WTC11 (cell line): ENCODE data around the gene ZIC2. TPM values are rescaled to one million over a fixed set of nuclear protein-coding genes. Genes with fewer than 3 reads are reported as not detected.
"Not testable (repeated sequence)": the region's sequence is repeated elsewhere in the genome, so short reads cannot be mapped to it uniquely, and the experiment has no call there.

Experiments
- ATAC-seq: fragments of 200-7000 bp; cut with Tn5 transposase; 2 replicates; pipeline ENCODE4 v1.10.0; 2021; ENCODE audit warnings: mild to moderate bottlenecking, moderate library complexity
- CTCF ChIA-PET: fragments of 300-600 bp; sonication (Branson Sonifier 250); formaldehyde crosslinking; loops from one replicate; lab custom pipeline; 2021; ENCODE audit warnings: antibody characterized with exemption; lab: Charles Lee
- POLR2A ChIA-PET: fragments of 350-600 bp; sonication (Branson Sonifier 250); formaldehyde crosslinking; loops from one replicate; lab custom pipeline; 2021; ENCODE audit warnings: antibody characterized with exemption; lab: Charles Lee
- DNase-seq: peaks from one replicate; pipeline ENCODE4 v3.0.0; 2021; ENCODE audit warnings: low spot score
- H3K27ac Mint-ChIP-seq: 2 replicates; pipeline ENCODE4 v1.8.0; 2021; ENCODE audit warnings: mixed read lengths
- H3K27me3 Mint-ChIP-seq: 2 replicates; pipeline ENCODE4 v1.8.0; 2021; ENCODE audit warnings: low read depth, mild to moderate bottlenecking, moderate library complexity, mixed read lengths
- H3K36me3 Mint-ChIP-seq: 2 replicates; pipeline ENCODE4 v1.8.0; 2021; ENCODE audit warnings: mixed read lengths
- H3K4me1 Mint-ChIP-seq: 2 replicates; pipeline ENCODE4 v1.8.0; 2022; ENCODE audit warnings: mixed read lengths
- H3K4me3 Mint-ChIP-seq: 2 replicates; pipeline ENCODE4 v1.8.0; 2021; ENCODE audit warnings: mild to moderate bottlenecking, moderate library complexity, mixed read lengths
- H3K9me3 Mint-ChIP-seq: 2 replicates; pipeline ENCODE4 v1.8.0; 2021; ENCODE audit warnings: mixed read lengths
- CDX4 ChIP-seq: fragments of 250-450 bp; sonication (Bioruptor Pico); IDR thresholded peaks from 2 replicates; pipeline ENCODE4 v1.9.0; 2021; ENCODE audit warnings: moderate library complexity, mild to moderate bottlenecking, inconsistent platforms, borderline replicate concordance
- E2F1 ChIP-seq: sonication (generic); formaldehyde crosslinking; IDR thresholded peaks from 2 replicates; pipeline ENCODE4 v1.8.0; 2022; ENCODE audit warnings: mild to moderate bottlenecking, missing genetic modification reagents
- EMX1 ChIP-seq: fragments of 250-450 bp; sonication (Bioruptor Pico); IDR thresholded peaks from 2 replicates; pipeline ENCODE4 v1.8.0; 2021; ENCODE audit warnings: mild to moderate bottlenecking
- IRF1 ChIP-seq: sonication (generic); formaldehyde crosslinking; IDR thresholded peaks from 2 replicates; pipeline ENCODE4 v1.8.0; 2023; ENCODE audit warnings: missing genetic modification reagents
- KAT7 ChIP-seq: sonication (generic); formaldehyde crosslinking; IDR thresholded peaks from 2 replicates; pipeline ENCODE4 v1.8.1; 2023; ENCODE audit warnings: missing genetic modification reagents, mild to moderate bottlenecking, borderline replicate concordance
- MYBL2 ChIP-seq: sonication (generic); formaldehyde crosslinking; IDR thresholded peaks from 2 replicates; pipeline ENCODE4 v1.8.1; 2023; ENCODE audit warnings: mild to moderate bottlenecking, moderate library complexity, missing genetic modification reagents
- RORB ChIP-seq: fragments of 250-450 bp; sonication (Bioruptor Pico); IDR thresholded peaks from 2 replicates; pipeline ENCODE4 v1.9.0; 2021; ENCODE audit warnings: mild to moderate bottlenecking
- ZNF121 ChIP-seq: sonication (generic); formaldehyde crosslinking; IDR thresholded peaks from 2 replicates; pipeline ENCODE4 v1.8.0; 2023; ENCODE audit warnings: missing genetic modification reagents
- ZNF232 ChIP-seq: sonication (generic); formaldehyde crosslinking; IDR thresholded peaks from 2 replicates; pipeline ENCODE4 v1.8.0; 2022; ENCODE audit warnings: mild to moderate bottlenecking, missing genetic modification reagents
- ZNF532 ChIP-seq: fragments of 250-450 bp; sonication (Bioruptor Pico); IDR thresholded peaks from 2 replicates; pipeline ENCODE4 v1.9.0; 2021; ENCODE audit warnings: mild to moderate bottlenecking, borderline replicate concordance
- total RNA-seq: library from RNA; stranded (reverse); gene quantifications from 3 replicates; pipeline ENCODE4 v1.2.3, GENCODE V29; 2021
- TF ChIP-seq, protein P1 (sequence below): sonication (generic); formaldehyde crosslinking; IDR thresholded peaks from 2 replicates; pipeline ENCODE4 v1.8.0; 2023; ENCODE audit warnings: mild to moderate bottlenecking, missing genetic modification reagents
- TF ChIP-seq, protein P2 (sequence below): sonication (generic); formaldehyde crosslinking; IDR thresholded peaks from 2 replicates; pipeline ENCODE4 v1.8.1; 2023; ENCODE audit warnings: mild to moderate bottlenecking, missing genetic modification reagents, borderline replicate concordance

Gene ZIC2
- total RNA-seq, 1 experiment from 2014 or later = 344 TPM

GRCh38 chr13:100029933-100030332, 48.3 kb downstream of the ZIC2 start:
- no peak overlapping the region for H3K27ac Mint-ChIP-seq
- DNase-seq = no peak
- ChIA-PET CTCF (no interaction called here), POLR2A (no interaction called here)
- peaks cover 3% of the 10 kb centered on the region; the same call in 1 of the 2 replicates for H3K9me3 Mint-ChIP-seq
- no peaks in the 10 kb centered on the region for H3K27me3 Mint-ChIP-seq
- H3K4me1 Mint-ChIP-seq = no peaks in the 10 kb centered on the region
- no peak for TF ChIP-seq MYBL2
- no peak for TF ChIP-seq IRF1 (CRISPR knock-in tag)
- TF ChIP-seq ZNF232 = no peak
- TF ChIP-seq ZNF532 (CRISPR knock-in tag) = no peak
- TF ChIP-seq RORB (CRISPR knock-in tag) = no peak
- no peak for TF ChIP-seq E2F1 (CRISPR knock-in tag)
- H3K4me3 Mint-ChIP-seq = no peak overlapping the region
- no peak for ATAC-seq
- no peaks in the 10 kb centered on the region; the same call in 1 of the 2 replicates for H3K36me3 Mint-ChIP-seq

DNA sequence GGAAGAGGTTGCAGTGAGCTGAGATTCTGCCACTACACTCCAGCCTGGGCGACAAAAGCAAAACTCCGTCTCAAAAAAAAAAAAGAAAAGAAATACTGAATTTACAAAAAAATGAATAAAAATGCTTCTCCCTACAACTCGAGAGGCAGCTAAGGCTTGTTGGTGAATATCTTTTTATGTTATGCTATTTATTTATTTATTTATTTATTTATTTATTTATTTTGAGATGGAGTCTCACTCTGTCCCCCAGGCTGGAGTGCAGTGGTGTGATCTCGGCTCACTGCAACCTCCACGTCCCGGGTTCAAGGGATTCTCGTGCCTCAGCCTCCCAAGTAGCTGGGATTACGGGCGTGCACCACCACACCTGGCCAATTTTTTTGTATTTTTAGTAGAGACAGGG, 51.1 kb downstream of the ZIC2 start:
- H3K27me3 Mint-ChIP-seq, H3K4me1 Mint-ChIP-seq, DNase-seq, H3K4me3 Mint-ChIP-seq, H3K9me3 Mint-ChIP-seq, H3K27ac Mint-ChIP-seq, ATAC-seq, CTCF ChIA-PET, H3K36me3 Mint-ChIP-seq: not testable (repeated sequence)
- POLR2A ChIA-PET = interaction anchor here (1.1 kb wide), 1 partner anchor 12 kb away, joined by 3 read pairs; no protein-coding TSS in a partner anchor

DNA sequence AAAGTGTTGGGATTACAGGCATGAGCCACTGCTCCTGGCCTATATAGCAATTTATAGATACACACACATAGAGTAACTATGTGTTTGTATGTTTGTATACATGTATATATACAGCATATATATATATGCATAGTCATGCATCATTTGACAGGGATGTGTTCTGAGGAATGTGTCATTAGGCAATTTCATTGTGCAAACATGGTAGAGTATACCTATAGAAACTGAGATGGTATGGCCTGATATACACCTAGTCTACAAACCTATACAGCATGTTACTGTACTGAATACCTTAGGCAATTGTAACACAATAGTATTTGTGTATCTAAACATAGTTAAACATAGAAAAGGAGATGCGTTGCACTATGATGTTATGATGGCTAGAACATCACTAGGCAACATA, 54.4 kb downstream of the ZIC2 start:
- CTCF ChIA-PET = no interaction called here
- ATAC-seq = no peak
- H3K4me3 Mint-ChIP-seq = no peak overlapping the region
- H3K4me1 Mint-ChIP-seq = peaks cover 10% of the 10 kb centered on the region
- H3K9me3 Mint-ChIP-seq = no peaks in the 10 kb centered on the region
- H3K36me3 Mint-ChIP-seq = no peaks in the 10 kb centered on the region
- H3K27me3 Mint-ChIP-seq = no peaks in the 10 kb centered on the region
- no peak overlapping the region for H3K27ac Mint-ChIP-seq
- no peak for DNase-seq
- POLR2A ChIA-PET = no interaction called here
- TF ChIP-seq EMX1 (CRISPR knock-in tag) = no peak
- TF ChIP-seq, protein P1, sequence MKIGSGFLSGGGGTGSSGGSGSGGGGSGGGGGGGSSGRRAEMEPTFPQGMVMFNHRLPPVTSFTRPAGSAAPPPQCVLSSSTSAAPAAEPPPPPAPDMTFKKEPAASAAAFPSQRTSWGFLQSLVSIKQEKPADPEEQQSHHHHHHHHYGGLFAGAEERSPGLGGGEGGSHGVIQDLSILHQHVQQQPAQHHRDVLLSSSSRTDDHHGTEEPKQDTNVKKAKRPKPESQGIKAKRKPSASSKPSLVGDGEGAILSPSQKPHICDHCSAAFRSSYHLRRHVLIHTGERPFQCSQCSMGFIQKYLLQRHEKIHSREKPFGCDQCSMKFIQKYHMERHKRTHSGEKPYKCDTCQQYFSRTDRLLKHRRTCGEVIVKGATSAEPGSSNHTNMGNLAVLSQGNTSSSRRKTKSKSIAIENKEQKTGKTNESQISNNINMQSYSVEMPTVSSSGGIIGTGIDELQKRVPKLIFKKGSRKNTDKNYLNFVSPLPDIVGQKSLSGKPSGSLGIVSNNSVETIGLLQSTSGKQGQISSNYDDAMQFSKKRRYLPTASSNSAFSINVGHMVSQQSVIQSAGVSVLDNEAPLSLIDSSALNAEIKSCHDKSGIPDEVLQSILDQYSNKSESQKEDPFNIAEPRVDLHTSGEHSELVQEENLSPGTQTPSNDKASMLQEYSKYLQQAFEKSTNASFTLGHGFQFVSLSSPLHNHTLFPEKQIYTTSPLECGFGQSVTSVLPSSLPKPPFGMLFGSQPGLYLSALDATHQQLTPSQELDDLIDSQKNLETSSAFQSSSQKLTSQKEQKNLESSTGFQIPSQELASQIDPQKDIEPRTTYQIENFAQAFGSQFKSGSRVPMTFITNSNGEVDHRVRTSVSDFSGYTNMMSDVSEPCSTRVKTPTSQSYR (CRISPR knock-in tag) = no peak
- TF ChIP-seq KAT7 = no peak
- TF ChIP-seq, protein P2, sequence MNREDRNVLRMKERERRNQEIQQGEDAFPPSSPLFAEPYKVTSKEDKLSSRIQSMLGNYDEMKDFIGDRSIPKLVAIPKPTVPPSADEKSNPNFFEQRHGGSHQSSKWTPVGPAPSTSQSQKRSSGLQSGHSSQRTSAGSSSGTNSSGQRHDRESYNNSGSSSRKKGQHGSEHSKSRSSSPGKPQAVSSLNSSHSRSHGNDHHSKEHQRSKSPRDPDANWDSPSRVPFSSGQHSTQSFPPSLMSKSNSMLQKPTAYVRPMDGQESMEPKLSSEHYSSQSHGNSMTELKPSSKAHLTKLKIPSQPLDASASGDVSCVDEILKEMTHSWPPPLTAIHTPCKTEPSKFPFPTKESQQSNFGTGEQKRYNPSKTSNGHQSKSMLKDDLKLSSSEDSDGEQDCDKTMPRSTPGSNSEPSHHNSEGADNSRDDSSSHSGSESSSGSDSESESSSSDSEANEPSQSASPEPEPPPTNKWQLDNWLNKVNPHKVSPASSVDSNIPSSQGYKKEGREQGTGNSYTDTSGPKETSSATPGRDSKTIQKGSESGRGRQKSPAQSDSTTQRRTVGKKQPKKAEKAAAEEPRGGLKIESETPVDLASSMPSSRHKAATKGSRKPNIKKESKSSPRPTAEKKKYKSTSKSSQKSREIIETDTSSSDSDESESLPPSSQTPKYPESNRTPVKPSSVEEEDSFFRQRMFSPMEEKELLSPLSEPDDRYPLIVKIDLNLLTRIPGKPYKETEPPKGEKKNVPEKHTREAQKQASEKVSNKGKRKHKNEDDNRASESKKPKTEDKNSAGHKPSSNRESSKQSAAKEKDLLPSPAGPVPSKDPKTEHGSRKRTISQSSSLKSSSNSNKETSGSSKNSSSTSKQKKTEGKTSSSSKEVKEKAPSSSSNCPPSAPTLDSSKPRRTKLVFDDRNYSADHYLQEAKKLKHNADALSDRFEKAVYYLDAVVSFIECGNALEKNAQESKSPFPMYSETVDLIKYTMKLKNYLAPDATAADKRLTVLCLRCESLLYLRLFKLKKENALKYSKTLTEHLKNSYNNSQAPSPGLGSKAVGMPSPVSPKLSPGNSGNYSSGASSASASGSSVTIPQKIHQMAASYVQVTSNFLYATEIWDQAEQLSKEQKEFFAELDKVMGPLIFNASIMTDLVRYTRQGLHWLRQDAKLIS (CRISPR knock-in tag) = no peak
- no peak for TF ChIP-seq CDX4 (CRISPR knock-in tag)
- no peak for TF ChIP-seq ZNF532 (CRISPR knock-in tag)
- TF ChIP-seq ZNF121 (CRISPR knock-in tag) = no peak
